Medulla oblongata (tissue), 1 donor: ENCODE results near the gene CARD11.

Experiments
- DNase-seq: peaks from one replicate; pipeline ENCODE4 v3.0.0-alpha.2; 2015; ENCODE audit errors: extremely low spot score

The CARD11 gene

DNA sequence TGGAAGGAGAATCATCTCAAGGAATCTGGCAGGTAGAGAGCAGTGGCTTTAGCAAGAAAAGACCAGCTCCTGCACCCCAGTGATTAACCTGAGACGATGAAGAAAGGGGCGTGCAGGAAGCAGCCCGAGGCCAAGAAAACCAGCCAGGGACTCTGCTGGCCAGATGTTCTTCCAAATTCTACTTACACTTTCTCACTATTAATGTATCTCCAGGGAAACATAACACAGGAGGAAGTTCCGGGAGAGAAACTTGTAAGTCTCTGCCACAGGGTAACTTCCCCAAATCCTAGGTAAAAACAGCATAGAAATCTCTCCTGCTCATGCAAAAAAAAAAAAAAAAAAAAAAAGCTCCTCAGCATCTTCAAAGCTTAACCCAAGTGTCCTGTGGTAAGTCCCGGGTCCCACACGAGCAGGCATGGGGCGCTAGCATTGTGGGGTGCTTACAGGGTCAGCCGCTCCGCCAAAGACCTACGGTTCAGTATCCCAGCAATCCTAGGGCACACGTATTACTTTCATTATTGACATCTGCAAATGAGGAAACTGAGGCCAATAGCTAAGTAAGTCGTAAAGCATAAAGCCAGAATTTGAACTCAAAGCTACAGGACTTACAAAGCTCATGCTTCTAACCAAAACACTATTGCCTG lies 102.3 kb downstream of the CARD11 start:
- no peak for DNase-seq

DNA sequence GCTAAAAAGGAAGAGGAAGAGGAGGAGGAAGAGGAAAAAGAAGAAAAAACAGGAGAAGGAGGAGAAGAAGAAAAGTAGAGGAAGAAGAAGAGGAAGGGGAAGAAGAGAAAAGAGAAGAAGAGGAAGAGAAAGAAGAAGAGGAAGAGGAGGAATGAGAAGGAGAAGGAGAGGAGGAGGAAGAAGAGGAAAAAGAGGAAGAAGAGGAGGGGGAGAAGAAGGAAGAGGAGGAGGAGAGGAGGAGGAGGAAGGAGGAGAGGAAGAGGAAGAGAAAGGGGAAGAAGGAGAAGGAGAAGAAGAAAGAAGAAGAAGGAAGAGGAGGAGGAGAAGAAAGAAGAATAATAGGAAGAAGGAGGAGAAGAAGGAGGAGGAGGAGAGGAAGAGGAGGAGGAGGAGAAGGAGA lies 103.2 kb downstream of the CARD11 start:
- no peak for DNase-seq

DNA sequence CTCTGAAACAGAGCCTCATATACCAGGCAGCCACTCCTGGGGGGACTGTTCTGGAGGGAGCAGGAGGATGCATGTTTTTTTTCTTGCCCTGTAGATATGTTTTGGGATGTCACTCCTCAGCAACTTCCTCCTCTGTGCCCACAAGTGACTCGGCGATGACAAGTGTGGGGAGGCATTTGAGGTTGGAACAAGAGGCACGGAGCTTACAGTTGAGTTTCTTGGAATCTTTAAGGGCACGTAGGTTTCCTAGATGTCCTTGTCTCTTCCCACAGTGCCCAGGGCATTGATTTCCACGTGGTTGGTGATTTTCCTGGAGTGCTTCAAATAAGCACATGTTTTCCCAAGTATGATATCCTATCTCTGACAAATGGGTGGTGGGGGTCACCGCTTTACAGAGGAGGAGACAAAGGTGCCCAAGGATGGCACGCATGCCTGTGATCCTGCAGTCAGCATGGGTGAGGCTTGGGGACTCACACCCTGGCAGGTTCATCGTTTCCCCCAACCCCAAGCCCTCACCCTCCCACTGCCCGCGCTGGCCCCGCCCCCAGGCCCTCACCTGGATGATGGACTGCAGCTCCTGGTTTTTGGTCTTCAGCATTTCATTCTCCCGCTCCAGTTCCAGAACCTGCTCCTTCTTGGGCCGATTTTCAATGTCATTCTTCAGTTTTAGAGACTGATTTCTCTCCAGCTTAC lies 104.3 kb downstream of the CARD11 start:
- no peak for DNase-seq

DNA sequence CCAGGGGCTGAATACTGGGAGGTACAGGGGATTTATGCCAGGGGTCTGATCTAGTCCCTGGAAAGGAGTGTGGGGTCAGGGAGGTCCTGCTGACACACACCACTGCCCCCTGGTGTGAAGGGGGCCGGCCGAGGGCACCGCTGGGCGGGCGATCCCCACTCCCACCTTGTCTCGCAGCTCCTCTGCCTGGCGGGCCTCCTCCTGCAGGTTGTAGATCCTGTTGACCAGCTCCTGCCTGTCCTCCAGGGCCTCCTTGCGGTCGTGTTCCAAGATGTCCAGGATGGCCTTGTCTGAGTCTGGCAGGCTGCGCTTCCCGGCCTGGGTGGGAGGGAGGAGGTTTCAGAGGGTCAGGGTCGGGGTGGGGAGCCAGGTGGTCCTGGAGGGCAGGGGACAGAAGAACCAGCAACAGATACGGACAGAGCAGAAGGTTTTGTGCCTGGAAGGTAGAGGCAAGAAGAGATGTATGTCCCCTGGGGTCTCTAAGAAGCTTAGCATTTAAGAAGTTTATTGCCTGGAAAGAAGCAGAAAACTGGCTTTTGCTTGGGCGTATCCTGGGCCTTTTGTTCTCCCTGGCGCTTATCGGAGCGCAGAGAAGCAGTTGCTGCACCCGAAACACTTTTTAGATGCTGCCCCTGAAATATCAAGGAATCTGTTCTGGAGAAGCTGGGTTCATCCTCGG lies 105.0 kb downstream of the CARD11 start:
- no peak for DNase-seq

DNA sequence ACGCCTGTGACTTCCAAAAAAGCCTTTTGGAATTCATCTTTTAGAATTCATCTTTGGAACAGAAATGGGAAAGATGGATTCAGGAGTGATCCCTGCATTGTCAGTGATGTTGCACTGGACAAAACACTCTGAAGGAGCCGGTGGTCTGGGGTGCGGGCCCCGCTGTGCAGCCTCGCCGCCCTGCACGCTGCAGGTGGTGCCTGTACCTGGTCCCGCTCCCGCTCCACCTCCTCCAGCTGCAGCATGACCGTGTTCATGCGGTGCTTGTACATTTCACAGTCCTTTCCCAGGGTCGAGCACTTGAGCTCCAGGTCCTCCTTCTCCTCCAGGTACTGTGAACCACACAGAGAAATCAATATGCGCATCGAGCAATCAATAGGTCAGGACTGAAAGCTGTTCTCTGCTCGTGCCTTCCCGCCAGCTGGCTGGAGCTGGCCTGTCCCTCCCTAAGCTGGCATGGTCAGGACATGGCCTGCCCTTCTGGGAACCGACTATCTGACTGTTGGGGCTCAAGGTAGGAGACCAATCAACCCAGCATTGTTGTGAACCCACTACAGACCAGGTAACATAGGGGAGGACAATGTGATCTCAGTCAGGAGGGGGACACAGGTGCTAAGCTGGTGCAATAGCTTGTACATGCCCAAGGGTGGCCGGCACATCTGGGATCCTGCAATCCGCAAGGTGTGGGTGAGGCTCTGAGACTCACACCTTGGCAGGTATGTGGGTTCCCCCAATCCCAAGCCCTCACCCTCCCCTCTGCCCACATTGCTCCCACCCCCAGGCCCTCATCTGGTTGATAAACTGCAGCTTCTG lies 105.8 kb downstream of the CARD11 start:
- DNase-seq = no peak

DNA sequence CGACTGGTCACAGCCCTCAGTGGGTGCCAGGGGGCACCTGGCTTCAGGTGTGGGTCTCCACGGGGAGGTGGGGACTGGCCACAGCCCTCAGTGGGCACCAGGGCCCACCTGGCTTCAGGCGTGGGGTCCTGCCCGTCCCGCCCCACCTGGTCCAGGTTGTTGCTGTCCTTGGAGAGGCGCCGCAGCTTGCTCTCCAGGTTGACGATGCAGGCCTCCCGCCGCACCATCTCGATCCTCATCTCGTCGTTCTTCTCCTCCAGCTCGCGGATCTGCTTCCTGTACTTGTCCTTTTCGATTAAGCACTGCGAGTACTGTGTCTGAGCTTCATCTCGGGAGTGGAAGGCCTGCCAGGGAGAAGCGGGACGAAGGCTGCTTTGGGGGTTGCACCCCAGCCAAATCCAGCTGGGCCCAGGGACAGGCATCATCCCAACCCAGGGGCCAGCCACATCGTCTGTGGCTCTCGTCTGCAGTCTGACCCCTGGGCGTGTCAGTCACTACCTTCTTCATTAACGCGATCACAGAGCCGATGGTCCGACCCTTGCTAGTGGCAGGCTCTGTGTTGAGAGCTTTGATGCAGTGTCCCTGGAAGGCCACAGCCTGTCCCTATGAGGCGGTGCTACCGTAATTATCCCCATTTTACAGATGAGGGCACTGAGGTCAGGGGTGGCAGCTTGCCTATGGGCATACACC lies 106.6 kb downstream of the CARD11 start:
- DNase-seq = no peak

DNA sequence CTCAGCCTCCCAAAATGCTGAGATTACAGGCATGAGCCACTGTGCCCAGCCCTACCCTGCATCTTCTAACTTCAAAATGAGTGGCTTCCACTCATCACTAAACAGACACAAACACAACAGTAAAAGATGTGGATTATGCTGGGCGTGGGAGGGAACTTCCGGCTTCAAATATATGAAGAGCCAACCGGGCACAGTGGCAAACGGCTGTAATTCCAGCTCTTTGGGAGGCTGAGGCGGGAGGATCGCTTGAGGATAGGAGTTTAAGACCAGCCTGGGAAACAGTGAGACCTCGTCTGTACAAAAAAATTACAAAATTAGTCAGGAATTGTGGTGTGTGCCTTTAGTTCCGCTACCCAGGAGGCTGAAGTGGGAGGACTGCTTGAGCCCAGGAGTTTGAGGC lies 107.4 kb downstream of the CARD11 start:
- no peak for DNase-seq

DNA sequence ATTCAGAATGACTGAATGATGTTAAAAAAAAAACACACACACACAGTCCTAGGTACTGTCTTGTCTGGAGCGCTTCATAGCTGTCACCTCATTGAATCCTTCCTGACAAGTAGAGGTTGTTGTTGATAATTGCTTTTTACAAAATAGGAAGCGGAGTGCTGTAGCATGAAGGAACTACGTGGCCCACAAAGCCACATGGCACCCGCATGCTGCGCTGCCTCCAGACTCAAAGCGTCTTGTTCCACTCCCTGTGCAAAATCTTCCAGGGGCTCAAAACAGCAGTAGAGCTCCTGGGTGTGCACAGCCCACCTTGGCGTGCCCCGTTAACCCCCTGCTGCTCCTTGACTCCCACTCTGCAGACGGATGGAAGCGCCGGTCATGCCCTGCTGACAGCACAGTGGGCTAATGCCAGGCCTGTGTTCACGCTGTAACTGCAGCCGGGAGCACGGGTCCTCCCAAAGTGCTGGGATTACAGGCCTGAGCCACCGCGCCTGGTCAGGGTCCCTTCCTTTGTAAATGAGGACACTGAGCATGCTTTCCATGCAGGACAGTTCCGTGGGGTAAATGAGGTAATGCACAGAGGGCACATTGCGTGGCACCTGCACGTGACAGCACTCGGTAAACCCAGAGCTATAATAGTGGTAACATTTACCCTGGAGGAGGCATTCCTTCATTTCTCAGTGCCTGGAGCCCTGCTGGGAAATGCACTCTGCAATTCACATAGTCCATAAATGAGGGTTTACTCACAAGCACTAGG lies 108.5 kb downstream of the CARD11 start:
- DNase-seq = peak; percentile 40

DNA sequence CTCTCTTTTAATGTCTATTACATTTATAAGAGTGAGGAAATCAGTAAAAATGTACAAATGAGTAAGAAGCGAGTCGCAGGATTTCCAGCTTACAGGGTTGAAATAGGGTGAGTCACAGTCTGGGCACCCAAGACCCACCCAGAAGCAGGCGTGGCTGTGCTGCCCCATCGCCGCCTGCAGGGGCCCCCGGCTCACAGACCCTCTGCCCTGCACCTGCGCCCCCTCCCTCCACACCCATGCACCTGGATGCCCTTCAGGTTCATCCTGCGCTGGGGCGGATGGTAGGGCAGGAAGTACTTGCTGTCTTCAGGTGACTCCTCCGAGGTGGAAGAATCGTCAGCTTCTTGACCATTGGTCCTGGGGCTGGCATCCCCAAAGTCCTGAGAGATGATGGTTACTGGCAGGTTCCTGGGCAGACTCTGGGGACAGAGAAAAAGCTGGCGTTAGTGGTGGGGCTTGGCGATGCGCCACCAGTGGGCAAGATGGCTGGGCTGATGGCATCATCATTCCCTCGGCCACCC lies 109.4 kb downstream of the CARD11 start:
- DNase-seq = no peak

DNA sequence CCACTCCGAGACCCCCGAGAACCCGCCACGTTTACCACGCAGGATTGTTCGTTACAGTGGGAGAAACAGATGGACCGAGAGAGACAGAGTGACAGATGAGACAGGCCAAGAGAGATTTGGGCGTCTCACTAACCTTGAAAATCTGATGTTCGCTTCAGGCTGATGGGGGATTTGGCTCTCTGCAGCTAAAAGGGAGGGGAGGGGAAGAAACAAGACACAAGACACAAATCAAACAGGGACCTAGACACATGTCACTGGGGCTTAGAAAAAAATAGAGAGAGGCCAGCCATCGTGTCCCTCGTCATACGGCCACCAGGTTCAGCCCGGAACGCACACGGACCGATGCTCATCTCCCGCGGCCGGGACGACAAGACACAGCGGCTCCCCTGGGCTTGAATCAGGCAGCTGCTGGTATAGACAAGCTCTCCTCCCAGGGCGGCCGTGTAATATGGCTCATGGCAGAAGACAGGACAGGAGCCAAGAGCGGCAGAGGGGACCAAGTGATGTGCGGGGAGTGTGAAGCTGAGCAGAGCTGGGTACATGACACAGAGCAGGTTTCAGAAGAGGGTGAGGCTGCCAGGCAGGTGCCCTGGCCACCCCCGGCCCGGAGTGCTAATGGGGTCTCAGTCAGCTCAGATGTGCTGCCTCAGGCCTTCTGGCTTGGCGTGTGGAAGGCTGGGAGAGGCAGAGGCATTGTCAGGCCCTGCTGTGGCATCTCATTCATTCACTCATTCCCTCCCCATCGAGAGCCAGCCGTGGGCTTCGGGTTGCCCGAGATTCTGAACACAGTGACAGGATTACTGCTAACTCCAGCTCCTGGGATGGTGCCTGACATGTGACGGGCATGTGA lies 111.0 kb downstream of the CARD11 start:
- no peak for DNase-seq

DNA sequence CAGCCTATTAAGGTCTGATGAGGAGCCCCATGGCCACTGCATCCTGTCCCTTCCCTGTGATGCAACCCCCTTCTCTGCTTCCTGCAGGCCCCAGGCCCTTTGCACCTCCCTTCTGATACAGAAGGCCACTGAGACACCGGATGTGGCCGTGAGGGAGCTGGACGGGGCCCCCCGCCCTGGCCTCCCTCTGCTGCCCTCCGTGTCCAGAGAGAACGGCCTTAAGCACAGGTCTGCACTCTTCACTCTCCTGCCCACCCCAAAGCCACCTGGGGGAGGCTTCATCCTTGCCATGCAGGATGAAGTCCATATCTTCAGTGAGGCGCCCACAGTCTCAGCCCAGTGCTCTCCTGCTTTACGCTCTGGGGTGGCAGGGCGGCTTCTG lies 112.6 kb downstream of the CARD11 start:
- DNase-seq = no peak

DNA sequence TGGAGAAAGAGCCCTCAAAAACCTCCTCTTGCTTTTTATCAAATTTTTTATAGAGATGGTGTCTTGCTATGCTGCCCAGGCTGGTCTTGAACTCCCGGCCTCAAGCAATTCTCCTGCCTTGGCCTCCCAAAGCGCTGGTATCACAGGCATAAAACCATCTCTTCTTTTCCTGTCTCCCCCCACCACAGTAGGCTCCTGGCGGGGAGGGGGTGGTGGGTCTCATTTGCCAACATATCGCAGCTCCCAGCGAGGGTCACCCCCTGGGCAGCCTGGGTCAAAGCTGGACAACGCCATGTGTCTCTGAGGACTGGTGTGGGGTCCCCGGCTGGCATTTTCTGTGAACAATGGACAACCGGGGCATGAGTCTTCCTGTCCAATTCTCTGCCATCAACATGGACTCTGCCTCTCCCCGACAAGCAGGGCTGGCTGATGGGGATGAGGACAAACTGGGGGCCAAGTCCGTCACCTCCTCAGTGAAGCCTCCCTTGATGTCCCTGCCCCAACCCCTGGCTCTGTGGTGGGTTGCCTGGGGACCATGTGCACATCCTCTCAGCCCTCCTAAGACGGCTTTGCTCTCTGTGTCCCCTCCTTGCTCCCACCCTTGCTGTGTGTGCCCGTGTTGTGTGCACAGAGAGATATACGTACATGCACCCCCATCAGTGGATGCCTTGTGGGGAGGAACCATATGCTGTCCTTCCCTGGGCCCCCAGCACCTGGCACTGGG lies 113.2 kb downstream of the CARD11 start:
- no peak for DNase-seq

DNA sequence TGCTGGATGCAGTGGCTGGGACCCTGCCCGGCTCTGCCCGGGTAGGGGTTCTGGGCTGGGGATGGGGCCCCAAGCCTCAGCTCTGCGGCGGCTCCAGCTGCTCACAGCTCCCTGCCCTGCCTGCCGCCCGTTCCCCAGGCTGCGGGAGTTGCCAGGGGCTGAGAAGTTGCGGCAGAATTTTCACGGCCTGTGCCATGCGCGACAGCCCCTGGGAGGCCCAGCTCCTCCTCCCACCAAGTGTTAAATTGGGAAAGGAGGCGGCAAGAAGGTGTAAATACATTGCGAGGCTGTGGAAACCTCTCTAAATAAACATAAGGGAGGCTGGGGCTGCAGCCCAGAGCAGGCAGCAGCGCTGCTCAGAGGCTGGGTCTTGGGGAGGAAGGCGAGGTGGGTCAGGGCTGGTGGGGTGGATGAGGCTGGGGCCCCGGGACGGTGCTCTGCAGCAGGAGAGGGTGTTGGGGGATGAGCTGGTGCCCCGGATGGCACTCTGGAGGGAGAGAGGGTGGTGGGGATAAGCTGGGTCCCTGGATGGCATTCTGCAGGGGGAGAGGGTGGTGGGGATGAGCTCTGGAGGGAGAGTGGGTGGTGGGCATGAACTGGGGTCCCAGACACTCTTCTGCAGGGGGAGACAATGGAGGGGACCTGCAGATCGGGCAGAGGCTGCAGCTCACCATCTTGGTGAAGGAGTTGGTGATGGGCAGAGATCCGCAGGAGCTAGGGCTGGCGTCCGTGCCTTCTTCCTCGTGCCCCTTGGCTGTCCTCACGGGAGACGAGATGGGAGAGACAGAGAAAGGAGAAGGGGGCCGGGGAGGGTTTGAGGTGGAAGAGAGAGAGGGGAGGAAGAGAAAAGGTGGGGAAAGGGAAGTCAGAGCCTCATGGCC lies 114.1 kb downstream of the CARD11 start:
- DNase-seq = no peak

DNA sequence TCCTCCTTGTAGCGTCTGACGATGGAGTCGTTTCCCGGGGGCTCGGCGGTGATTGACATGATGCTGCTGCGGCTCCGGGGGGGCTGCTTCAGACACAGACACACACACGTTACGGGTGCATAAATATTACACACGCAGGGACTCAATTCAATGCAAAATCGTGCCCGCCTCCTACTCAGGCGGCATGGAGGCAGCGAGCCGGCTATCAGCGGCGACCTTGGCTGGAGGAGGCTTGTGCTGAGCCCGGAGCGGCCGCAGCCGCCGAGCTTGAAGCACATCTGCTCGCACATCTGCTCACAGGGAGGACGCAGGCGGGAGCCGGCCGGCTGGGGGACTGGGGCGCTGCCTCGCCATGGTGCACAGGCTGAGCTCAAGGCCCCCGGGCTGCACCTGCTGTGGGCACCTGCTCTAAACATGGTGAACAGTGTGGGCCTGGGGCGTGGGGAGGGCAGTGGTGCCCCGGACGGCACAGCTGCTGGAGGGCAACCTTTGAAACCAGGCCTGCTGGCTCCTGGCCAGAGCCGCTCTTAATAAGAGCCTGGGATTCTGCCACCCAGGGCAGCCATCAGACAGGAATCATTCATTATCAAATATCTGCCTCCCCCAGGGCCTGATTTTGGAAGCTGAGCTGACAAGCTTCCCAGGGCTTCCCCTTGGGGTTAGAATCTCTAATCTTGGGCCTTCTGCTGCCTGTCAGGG lies 114.9 kb downstream of the CARD11 start:
- no peak for DNase-seq

DNA sequence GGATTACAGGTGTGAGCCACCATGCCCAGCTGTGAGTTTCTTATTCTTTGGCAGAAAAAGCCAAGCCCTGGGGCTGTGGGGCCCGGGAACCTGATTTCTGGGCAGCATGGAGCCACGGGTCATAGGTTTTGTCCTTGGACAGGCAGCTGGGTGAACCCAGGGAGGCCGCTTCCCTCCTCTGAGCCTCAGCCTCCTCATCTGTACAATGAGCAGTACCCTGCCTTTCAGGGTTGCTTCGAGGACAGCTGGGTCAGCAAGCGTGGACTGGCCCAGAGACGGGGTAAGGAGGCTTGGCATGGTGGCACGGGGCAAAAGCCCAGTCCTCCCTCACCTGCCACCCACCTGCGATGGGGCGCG lies 115.4 kb downstream of the CARD11 start:
- DNase-seq = no peak

DNA sequence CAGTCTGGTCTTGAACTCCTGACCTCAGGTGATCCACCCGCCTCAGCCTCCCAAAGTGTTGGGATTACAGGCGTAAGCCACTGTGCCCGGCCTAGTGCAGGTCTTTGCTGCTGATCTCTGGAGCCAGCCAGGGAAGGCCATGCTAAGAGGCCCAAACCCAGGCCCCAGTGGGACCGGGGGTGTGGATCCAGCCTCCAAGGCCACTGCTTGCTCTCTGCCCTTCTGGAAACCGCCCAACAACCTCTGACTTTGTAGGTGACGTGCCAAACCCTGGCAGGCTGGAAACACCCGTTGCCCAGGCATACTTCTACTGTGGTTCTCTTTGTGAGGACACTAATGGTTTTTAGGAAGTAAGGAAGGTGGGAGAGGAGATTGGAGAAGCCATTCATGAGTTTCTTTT lies 116.1 kb downstream of the CARD11 start:
- no peak for DNase-seq

DNA sequence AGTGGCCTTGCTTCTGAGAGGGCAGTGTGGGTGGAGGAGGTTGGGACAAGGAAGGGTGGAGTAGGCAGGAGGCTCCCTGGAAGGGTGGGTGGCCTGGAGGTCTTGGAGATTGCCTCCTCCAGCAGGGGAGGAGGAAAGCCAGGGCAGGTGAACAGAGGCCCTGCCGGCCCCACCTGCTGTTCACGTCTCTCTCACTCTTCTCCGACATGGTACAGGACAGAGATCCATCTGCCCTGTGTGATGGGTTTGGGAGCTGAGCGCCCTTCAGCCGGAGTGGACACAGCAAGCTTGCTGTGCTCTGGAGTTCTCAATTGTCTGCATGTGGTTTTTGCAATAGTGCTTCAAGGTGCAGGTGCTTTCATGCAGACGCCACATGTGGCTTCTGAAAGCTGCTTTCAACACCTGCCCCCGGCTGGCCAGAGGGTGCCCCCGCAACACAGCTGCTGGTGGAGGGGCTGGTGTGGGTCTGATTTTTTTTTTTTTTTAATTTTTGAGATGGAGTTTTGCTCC lies 116.7 kb downstream of the CARD11 start:
- no peak for DNase-seq
